Measurements from ENCODE around the gene NMRK1.

NMRK1 gene

DNA sequence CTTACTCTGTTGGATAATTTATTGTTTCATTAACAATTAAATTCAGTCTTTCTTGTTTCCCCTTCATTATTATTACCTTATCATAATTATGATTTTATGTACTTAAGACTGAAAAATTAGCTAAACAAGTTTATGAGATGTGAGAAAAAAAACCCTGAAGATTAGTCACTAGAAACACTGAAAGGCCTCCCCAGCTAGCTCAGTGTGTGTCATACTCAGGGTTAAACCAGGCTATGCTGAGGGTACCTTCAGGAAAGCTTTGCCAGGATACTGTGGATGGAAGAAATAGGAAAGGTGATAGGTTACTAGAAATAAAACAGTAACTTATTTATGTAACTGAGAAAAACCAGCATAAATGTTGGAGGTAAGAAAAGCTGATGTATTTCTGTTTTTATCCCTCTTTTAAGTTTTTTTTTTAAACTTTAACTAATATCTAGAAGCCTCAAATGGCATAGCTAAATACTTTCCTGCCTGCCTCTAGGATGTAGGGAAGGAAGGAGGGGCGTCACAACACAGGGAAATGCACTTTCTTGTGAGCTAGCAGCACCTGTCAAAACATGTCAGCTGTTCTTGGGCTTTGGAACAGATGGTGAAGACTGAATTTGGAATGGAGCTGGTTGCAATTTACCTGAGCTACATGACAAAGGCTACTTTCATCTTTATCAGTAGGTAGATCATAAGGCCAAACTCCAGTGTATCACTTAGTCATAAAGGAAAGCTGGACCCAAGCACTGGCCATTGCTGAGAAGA lies 24.2 kb downstream of the NMRK1 start:
- H3K9me3 ChIP-seq: no peaks in the 10 kb centered on the region
- H3K27ac ChIP-seq: no peak overlapping the region
- no peaks in the 10 kb centered on the region for H3K4me1 ChIP-seq (ENCODE audit: control insufficient read depth in 1 of 2, insufficient read depth in 1 of 2, low read depth in 1 of 2, low read length in 1 of 2)
- H3K4me3 ChIP-seq (ENCODE audit: low read depth in 1 of 2, low read length in 1 of 2): no peak overlapping the region
- TF ChIP-seq, protein P1, sequence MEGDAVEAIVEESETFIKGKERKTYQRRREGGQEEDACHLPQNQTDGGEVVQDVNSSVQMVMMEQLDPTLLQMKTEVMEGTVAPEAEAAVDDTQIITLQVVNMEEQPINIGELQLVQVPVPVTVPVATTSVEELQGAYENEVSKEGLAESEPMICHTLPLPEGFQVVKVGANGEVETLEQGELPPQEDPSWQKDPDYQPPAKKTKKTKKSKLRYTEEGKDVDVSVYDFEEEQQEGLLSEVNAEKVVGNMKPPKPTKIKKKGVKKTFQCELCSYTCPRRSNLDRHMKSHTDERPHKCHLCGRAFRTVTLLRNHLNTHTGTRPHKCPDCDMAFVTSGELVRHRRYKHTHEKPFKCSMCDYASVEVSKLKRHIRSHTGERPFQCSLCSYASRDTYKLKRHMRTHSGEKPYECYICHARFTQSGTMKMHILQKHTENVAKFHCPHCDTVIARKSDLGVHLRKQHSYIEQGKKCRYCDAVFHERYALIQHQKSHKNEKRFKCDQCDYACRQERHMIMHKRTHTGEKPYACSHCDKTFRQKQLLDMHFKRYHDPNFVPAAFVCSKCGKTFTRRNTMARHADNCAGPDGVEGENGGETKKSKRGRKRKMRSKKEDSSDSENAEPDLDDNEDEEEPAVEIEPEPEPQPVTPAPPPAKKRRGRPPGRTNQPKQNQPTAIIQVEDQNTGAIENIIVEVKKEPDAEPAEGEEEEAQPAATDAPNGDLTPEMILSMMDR (IDR thresholded peaks at IDR 0.05): no peak
- no peaks in the 10 kb centered on the region for H3K27me3 ChIP-seq
- peaks cover 80% of the 10 kb centered on the region for H3K36me3 ChIP-seq

DNA sequence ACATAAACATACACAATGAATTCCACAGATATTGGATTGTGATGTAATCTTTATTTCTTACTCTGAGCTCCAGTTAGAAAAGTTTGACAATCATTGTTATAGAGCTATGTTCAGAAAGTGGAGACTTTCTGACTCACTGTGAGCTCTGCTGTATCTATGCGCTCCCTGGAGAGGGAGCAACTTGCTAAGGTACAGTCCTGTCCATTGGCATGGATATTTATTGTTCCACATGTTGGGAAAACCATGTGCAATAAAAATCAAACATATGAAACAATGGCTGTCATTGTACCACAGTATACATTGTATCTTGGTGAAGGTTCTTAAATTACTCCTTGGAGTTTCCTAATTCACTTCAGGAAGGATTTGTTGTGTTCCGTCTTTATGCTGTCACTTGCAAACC lies 26.8 kb downstream of the NMRK1 start:
- peaks cover 55% of the 10 kb centered on the region for H3K36me3 ChIP-seq
- H3K27ac ChIP-seq: no peak overlapping the region
- H3K4me3 ChIP-seq (ENCODE audit: low read depth in 1 of 2, low read length in 1 of 2): no peak overlapping the region
- no peaks in the 10 kb centered on the region for H3K9me3 ChIP-seq
- H3K4me1 ChIP-seq (ENCODE audit: control insufficient read depth in 1 of 2, insufficient read depth in 1 of 2, low read depth in 1 of 2, low read length in 1 of 2): no peaks in the 10 kb centered on the region
- no peaks in the 10 kb centered on the region for H3K27me3 ChIP-seq
- TF ChIP-seq, protein P1 (IDR thresholded peaks at IDR 0.05): no peak

DNA sequence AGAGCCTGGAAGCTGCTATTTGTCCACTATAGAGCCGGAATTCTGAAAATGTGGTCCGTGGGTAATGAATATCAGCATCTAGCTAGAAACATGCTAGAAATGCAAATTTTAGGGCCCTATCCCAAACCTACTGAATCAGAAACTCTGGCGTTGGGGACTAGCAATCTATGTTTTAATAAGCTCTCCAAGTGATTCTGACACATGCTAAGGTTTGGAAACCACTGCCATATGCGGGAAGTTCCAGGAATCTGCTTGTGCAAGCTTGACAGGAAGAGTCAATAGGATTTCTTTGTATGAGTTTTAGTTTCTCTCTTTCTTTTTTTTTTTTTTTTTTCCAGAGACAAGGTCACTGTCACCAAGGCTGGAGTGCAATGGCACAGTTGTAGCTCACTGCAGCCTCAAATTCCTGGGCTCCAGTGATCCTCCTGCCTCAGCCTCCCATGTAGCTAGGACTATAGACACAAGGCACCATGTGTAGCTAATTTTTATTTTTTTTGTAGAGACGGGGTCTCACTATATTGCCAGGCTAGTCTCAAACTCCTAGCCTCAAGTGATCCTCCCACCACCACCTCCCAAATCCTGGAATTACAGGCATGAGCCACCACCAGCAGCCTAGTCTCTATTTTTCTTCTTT lies 33.5 kb downstream of the NMRK1 start:
- Histone ChIP-seq H3K27ac (no peak overlapping the region), H3K4me3 (ENCODE audit: low read depth in 1 of 2, low read length in 1 of 2) (no peak overlapping the region), H3K9me3 (no peaks in the 10 kb centered on the region), H3K27me3 (no peaks in the 10 kb centered on the region), H3K36me3 (no peaks in the 10 kb centered on the region), H3K4me1 (ENCODE audit: control insufficient read depth in 1 of 2, insufficient read depth in 1 of 2, low read depth in 1 of 2, low read length in 1 of 2) (no peaks in the 10 kb centered on the region)
- TF ChIP-seq, protein P1 (IDR thresholded peaks at IDR 0.05): no peak

DNA sequence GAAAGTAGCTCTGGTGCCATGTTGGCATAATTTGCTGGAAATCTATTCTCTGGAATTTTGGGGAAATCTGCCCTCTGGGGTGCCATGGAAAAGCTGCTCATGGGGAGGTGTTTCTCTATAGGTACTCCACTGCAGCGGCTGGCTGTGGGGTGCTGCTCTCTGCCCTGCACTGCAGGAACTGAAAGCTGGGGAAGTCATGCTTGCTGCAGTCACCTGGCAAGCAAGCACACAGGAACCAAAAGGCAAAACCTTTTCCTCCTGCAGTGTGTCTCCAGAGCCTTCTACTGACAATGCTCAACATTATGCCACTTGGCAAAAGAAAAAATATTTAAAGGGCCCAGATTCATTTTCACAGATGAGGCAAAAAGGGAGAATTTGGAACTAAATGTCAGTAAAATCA lies 34.1 kb downstream of the NMRK1 start:
- Histone ChIP-seq H3K4me3 (ENCODE audit: low read depth in 1 of 2, low read length in 1 of 2) (no peak overlapping the region), H3K27ac (no peak overlapping the region), H3K36me3 (no peaks in the 10 kb centered on the region), H3K4me1 (ENCODE audit: control insufficient read depth in 1 of 2, insufficient read depth in 1 of 2, low read depth in 1 of 2, low read length in 1 of 2) (no peaks in the 10 kb centered on the region), H3K27me3 (no peaks in the 10 kb centered on the region), H3K9me3 (no peaks in the 10 kb centered on the region)
- TF ChIP-seq, protein P1 (IDR thresholded peaks at IDR 0.05): no peak

DNA sequence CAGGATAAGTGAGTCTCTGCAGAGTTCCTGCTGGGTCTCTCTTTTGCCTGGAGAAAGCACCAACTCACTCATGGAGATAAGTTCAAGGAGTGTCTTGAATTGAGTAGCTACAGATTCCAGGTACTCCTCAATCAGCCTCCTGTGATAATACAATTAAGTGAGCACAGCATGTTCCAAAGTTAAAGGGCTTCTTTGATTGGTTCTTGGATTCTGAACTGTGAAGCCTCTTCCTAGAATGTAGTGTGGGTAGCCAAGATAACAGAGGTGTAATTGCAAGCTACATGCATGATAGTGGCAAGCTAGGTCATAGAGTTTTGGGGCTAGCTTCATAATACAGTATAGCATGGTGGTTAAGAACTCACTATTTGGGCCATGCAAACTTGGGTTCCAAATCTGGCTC lies 36.7 kb downstream of the NMRK1 start:
- Histone ChIP-seq H3K36me3 (no peaks in the 10 kb centered on the region), H3K4me1 (ENCODE audit: control insufficient read depth in 1 of 2, insufficient read depth in 1 of 2, low read depth in 1 of 2, low read length in 1 of 2) (no peaks in the 10 kb centered on the region), H3K27ac (no peak overlapping the region), H3K4me3 (ENCODE audit: low read depth in 1 of 2, low read length in 1 of 2) (no peak overlapping the region), H3K9me3 (no peaks in the 10 kb centered on the region), H3K27me3 (no peaks in the 10 kb centered on the region)
- TF ChIP-seq, protein P1 (IDR thresholded peaks at IDR 0.05): no peak

Measured in neutrophil (primary cell).